K562 (cell line): ENCODE measurements around the gene MAP3K14.
A peak's percentile ranks its signal among the peaks of the same experiment; 100 is the strongest.

Experiments
- NBN ChIP-seq: fragments of 450-650 bp; IDR thresholded peaks from 2 replicates; pipeline ENCODE4 v1.6.1; 2016; ENCODE audit warnings: low read depth, mild to moderate bottlenecking
- TF ChIP-seq, protein P1 (sequence below): sonication (generic); formaldehyde crosslinking; IDR thresholded peaks from 2 replicates; pipeline ENCODE4 v1.9.0; 2022; ENCODE audit warnings: mild to moderate bottlenecking, missing genetic modification reagents

GRCh38 chr17:45309400-45309799 lies 7.4 kb downstream of the MAP3K14 start:
- TF ChIP-seq, protein P1, sequence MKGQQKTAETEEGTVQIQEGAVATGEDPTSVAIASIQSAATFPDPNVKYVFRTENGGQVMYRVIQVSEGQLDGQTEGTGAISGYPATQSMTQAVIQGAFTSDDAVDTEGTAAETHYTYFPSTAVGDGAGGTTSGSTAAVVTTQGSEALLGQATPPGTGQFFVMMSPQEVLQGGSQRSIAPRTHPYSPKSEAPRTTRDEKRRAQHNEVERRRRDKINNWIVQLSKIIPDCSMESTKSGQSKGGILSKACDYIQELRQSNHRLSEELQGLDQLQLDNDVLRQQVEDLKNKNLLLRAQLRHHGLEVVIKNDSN (CRISPR knock-in tag) = peak; percentile 92
- TF ChIP-seq NBN = no peak
